ENCODE results near the gene LEF1.

The LEF1 gene

GRCh38 chr4:108170631-108171338 is 2.1 kb upstream of the LEF1 start:
- ATAC-seq (ENCODE audit: low read depth) = no peak
- H3K4me1 Mint-ChIP-seq = peaks cover 20% of the 10 kb centered on the region

GRCh38 chr4:108169664-108170063 is 932 bp upstream of the LEF1 start:
- Mint-ChIP-seq H3K36me3 (no peaks in the 10 kb centered on the region), H3K4me3 (peak overlapping the region; percentile 85), H3K27ac (no peak overlapping the region), H3K4me1 (peaks cover 20% of the 10 kb centered on the region), H3K9me3 (no peaks in the 10 kb centered on the region), H3K27me3 (peaks cover 33% of the 10 kb centered on the region)
- ATAC-seq (ENCODE audit: low read depth) (no peak), DNase-seq (ENCODE audit: low spot score in 2 of 2) (no peak)

More at GRCh38 chr4:108170631-108171338, 2.1 kb upstream of the LEF1 start:
- Mint-ChIP-seq H3K36me3 (no peaks in the 10 kb centered on the region), H3K9me3 (no peaks in the 10 kb centered on the region), H3K27ac (no peak overlapping the region), H3K27me3 (peaks cover 31% of the 10 kb centered on the region), H3K4me3 (no peak overlapping the region)
- DNase-seq (ENCODE audit: low spot score in 2 of 2) = no peak

- peak overlapping the region; percentile 85 for H3K4me3 Mint-ChIP-seq
- H3K27me3 Mint-ChIP-seq = peaks cover 28% of the 10 kb centered on the region
- H3K27ac Mint-ChIP-seq = no peak overlapping the region
- H3K9me3 Mint-ChIP-seq = no peaks in the 10 kb centered on the region
- no peaks in the 10 kb centered on the region for H3K36me3 Mint-ChIP-seq
- ATAC-seq (ENCODE audit: low read depth) (peak; percentile 16), DNase-seq (ENCODE audit: low spot score in 2 of 2) (no peak)
- peaks cover 20% of the 10 kb centered on the region for H3K4me1 Mint-ChIP-seq
These were observed 517 bp downstream of the LEF1 start for GRCh38 chr4:108168160-108168670.

GRCh38 chr4:108166441-108167315 is 2.1 kb downstream of the LEF1 start:
- Mint-ChIP-seq H3K4me1 (peaks cover 20% of the 10 kb centered on the region), H3K27me3 (peaks cover 28% of the 10 kb centered on the region), H3K27ac (no peak overlapping the region), H3K4me3 (peak overlapping the region; percentile 88), H3K9me3 (no peaks in the 10 kb centered on the region), H3K36me3 (no peaks in the 10 kb centered on the region)
- DNase-seq (ENCODE audit: low spot score in 2 of 2) = no peak
- ATAC-seq (ENCODE audit: low read depth) = peak; percentile 39

- Mint-ChIP-seq H3K27ac (no peak overlapping the region), H3K27me3 (peaks cover 25% of the 10 kb centered on the region), H3K9me3 (no peaks in the 10 kb centered on the region), H3K36me3 (no peaks in the 10 kb centered on the region), H3K4me3 (no peak overlapping the region), H3K4me1 (peaks cover 16% of the 10 kb centered on the region)
- DNase-seq (ENCODE audit: low spot score in 2 of 2) = no peak
- ATAC-seq (ENCODE audit: low read depth) = no peak
These were observed 2.7 kb downstream of the LEF1 start for GRCh38 chr4:108166038-108166437.

GRCh38 chr4:108165586-108165985 is 3.1 kb downstream of the LEF1 start:
- Mint-ChIP-seq H3K4me1 (peaks cover 16% of the 10 kb centered on the region), H3K36me3 (no peaks in the 10 kb centered on the region), H3K9me3 (no peaks in the 10 kb centered on the region), H3K27ac (no peak overlapping the region), H3K4me3 (no peak overlapping the region), H3K27me3 (peaks cover 26% of the 10 kb centered on the region)
- ATAC-seq (ENCODE audit: low read depth) = no peak
- DNase-seq (ENCODE audit: low spot score in 2 of 2) = no peak

- Mint-ChIP-seq H3K4me3 (no peak overlapping the region), H3K36me3 (no peaks in the 10 kb centered on the region), H3K27me3 (peaks cover 17% of the 10 kb centered on the region), H3K27ac (no peak overlapping the region), H3K4me1 (peaks cover 8% of the 10 kb centered on the region), H3K9me3 (no peaks in the 10 kb centered on the region)
- DNase-seq (ENCODE audit: low spot score in 2 of 2) (no peak), ATAC-seq (ENCODE audit: low read depth) (no peak)
These were observed 5.4 kb downstream of the LEF1 start for GRCh38 chr4:108163351-108163750.

GRCh38 chr4:108160741-108161352 is 7.9 kb downstream of the LEF1 start:
- H3K4me3 Mint-ChIP-seq = no peak overlapping the region
- no peaks in the 10 kb centered on the region for H3K36me3 Mint-ChIP-seq
- no peak overlapping the region for H3K27ac Mint-ChIP-seq
- DNase-seq (ENCODE audit: low spot score in 2 of 2) (no peak), ATAC-seq (ENCODE audit: low read depth) (no peak)
- H3K27me3 Mint-ChIP-seq = peaks cover 14% of the 10 kb centered on the region
- H3K9me3 Mint-ChIP-seq = no peaks in the 10 kb centered on the region
- no peaks in the 10 kb centered on the region for H3K4me1 Mint-ChIP-seq

- Mint-ChIP-seq H3K27me3 (peaks cover 11% of the 10 kb centered on the region), H3K36me3 (no peaks in the 10 kb centered on the region), H3K4me3 (no peak overlapping the region), H3K9me3 (no peaks in the 10 kb centered on the region), H3K27ac (no peak overlapping the region), H3K4me1 (no peaks in the 10 kb centered on the region)
- no peak for ATAC-seq (ENCODE audit: low read depth)
- no peak for DNase-seq (ENCODE audit: low spot score in 2 of 2)
These were observed 8.9 kb downstream of the LEF1 start for GRCh38 chr4:108159845-108160244.

- Mint-ChIP-seq H3K4me3 (no peak overlapping the region), H3K36me3 (no peaks in the 10 kb centered on the region), H3K27me3 (peaks cover 14% of the 10 kb centered on the region), H3K27ac (no peak overlapping the region), H3K4me1 (no peaks in the 10 kb centered on the region), H3K9me3 (no peaks in the 10 kb centered on the region)
- DNase-seq (ENCODE audit: low spot score in 2 of 2) = no peak
- no peak for ATAC-seq (ENCODE audit: low read depth)
These were observed 11.1 kb downstream of the LEF1 start for GRCh38 chr4:108157655-108158054.

- Mint-ChIP-seq H3K27me3 (peaks cover 19% of the 10 kb centered on the region), H3K36me3 (no peaks in the 10 kb centered on the region), H3K27ac (no peak overlapping the region), H3K4me3 (no peak overlapping the region), H3K4me1 (no peaks in the 10 kb centered on the region), H3K9me3 (no peaks in the 10 kb centered on the region)
- ATAC-seq (ENCODE audit: low read depth) (no peak), DNase-seq (ENCODE audit: low spot score in 2 of 2) (no peak)
These were observed 12.3 kb downstream of the LEF1 start for GRCh38 chr4:108156391-108156790.

GRCh38 chr4:108155373-108155772 is 13.4 kb downstream of the LEF1 start:
- H3K4me3 Mint-ChIP-seq = no peak overlapping the region
- DNase-seq (ENCODE audit: low spot score in 2 of 2) (no peak), ATAC-seq (ENCODE audit: low read depth) (no peak)
- no peaks in the 10 kb centered on the region for H3K9me3 Mint-ChIP-seq
- H3K4me1 Mint-ChIP-seq = no peaks in the 10 kb centered on the region
- peaks cover 17% of the 10 kb centered on the region for H3K27me3 Mint-ChIP-seq
- H3K36me3 Mint-ChIP-seq = no peaks in the 10 kb centered on the region
- no peak overlapping the region for H3K27ac Mint-ChIP-seq

GRCh38 chr4:108152980-108153379 is 15.8 kb downstream of the LEF1 start:
- ATAC-seq (ENCODE audit: low read depth) = no peak
- Mint-ChIP-seq H3K4me3 (no peak overlapping the region), H3K9me3 (no peaks in the 10 kb centered on the region), H3K27me3 (peaks cover 14% of the 10 kb centered on the region), H3K4me1 (no peaks in the 10 kb centered on the region), H3K36me3 (no peaks in the 10 kb centered on the region), H3K27ac (no peak overlapping the region)
- no peak for DNase-seq (ENCODE audit: low spot score in 2 of 2)

Measured in memory B cell (primary cell).